Endothelial cell of hepatic sinusoid (primary cell): Measurements from ENCODE around the gene CCDC33.

Source experiments
- in situ Hi-C: cut with HindIII; loops from 2 replicates; pipeline ENCODE4 v1.10.0; 2017; ENCODE audit warnings: low sequenced_read_pairs

CCDC33 gene

GRCh38 chr15:74307827-74308811 is 72.0 kb downstream of the CCDC33 start:
- in situ Hi-C loops = loop anchor here (5.0 kb wide), 1 partner anchor 361 kb away; no protein-coding TSS in a partner anchor

DNA sequence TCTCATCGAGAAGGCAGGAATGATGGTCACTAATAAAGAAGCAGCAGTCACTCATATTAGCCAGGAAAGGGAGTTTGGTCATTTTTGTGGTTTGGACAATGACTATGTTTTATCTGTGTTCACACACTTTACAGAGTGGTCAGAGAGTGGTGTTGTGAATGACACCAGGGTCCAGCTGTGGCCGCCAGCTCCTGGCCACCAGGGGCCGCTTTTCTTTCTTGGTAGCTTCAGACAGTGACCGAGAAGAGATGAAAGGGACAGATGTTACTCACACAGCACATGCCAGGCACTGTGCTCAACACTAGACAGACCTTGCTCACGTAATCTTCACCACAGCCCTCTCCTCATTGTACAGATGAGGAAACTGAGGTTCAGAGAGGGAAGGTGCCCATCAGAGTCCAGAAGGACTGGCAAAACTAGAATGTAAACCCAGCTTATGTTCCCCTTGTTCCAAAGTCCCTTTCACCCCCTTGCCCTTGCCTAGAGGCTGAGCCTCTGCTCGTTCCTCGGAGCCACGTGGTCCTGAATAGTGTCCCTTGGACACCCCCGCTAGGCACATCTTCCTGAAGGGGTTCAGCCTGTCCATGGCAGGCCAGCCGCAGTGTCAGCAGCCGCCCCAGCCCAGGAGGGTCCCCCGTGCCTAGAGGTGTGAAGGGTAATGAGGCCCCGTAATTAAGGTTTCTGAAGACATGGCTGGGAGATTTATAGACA is 75.8 kb downstream of the CCDC33 start:
- in situ Hi-C loops = loop anchor here (10.0 kb wide), 2 partner anchors 187 to 257 kb away; no protein-coding TSS in a partner anchor

GRCh38 chr15:74312445-74313007 is 76.4 kb downstream of the CCDC33 start:
- in situ Hi-C loops = loop anchor here (10.0 kb wide), 2 partner anchors 188 to 258 kb away; no protein-coding TSS in a partner anchor

- in situ Hi-C loops = loop anchor here (10.0 kb wide), 2 partner anchors 189 to 259 kb away; no protein-coding TSS in a partner anchor
These were observed 77.8 kb downstream of the CCDC33 start for GRCh38 chr15:74313889-74314288.

GRCh38 chr15:74314795-74315438 is 78.8 kb downstream of the CCDC33 start:
- in situ Hi-C loops = loop anchor here (5.0 to 10.0 kb wide), 3 partner anchors 47 to 260 kb away; no protein-coding TSS in a partner anchor

- in situ Hi-C loops = loop anchor here (5.0 to 10.0 kb wide), 3 partner anchors 47 to 261 kb away; no protein-coding TSS in a partner anchor
These were observed 79.5 kb downstream of the CCDC33 start for GRCh38 chr15:74315626-74316025.

DNA sequence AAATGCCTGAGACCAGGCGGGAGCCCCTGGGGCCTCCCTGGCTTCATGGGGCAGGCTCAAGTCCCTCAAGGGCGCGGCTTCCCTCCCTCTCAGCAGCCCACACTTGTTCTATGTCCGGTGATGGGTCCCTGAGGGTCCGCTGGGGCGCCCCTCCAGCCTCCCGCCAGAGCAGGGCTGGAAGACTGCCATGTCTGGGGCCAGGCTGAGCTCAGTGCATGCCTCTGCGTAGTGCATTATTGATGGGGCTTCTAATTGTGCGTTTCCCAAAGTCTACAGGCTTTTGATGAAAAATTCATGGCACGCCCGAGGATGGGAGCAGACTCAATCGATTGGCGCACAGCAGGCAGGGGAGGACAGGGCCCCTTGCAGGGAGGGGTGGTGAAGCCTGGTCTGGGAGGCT is 80.0 kb downstream of the CCDC33 start:
- in situ Hi-C loops = loop anchor here (5.0 to 10.0 kb wide), 3 partner anchors 46 to 261 kb away; no protein-coding TSS in a partner anchor

GRCh38 chr15:74317820-74318375 is 81.8 kb downstream of the CCDC33 start:
- in situ Hi-C loops = loop anchor here (5.0 to 10.0 kb wide), 3 partner anchors 44 to 263 kb away; no protein-coding TSS in a partner anchor

DNA sequence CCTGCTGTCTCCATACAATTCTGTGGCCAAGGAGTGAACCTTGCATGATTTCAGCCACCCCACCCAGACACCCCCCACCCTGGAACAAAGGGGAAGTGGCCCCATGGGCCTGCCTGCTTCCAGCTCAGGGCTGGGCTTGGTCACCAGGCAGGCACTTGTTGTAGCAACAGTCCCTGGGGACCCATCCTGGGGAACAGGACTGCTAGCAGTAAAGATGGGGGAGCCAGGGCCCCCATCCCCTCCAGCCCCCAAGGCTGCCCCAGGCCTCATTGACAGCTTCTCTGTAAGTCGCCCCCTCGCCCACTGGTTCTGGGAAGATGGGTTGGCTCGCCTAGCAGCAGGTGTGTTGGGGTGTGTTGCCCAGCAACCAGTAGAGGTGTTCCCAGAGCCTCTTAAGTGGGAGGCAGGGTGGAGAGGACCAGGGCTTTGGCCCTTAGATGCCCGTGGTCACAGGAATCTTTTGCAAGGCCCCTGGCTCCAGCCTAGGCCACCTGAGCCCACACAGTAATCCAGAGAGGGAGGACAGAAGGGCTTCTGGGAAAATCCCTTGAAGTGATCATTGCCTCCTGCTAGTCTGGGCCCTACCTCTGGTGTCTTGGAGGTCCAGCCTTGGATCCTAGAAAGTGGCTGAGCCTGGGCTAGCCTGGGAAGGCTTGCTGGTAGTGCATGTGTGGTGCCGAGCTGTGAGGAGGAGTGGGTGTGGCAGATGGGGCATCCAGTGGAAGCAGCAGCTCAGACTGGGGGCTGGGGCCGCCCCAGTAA is 82.4 kb downstream of the CCDC33 start:
- in situ Hi-C loops = loop anchor here (5.0 to 10.0 kb wide), 3 partner anchors 44 to 264 kb away; no protein-coding TSS in a partner anchor

GRCh38 chr15:74319138-74319460 is 83.0 kb downstream of the CCDC33 start:
- in situ Hi-C loops = loop anchor here (5.0 to 10.0 kb wide), 3 partner anchors 43 to 264 kb away; no protein-coding TSS in a partner anchor

GRCh38 chr15:74319596-74320351 is 83.6 kb downstream of the CCDC33 start:
- in situ Hi-C loops = loop anchor here (5.0 to 10.0 kb wide), 3 partner anchors 43 to 265 kb away; no protein-coding TSS in a partner anchor

DNA sequence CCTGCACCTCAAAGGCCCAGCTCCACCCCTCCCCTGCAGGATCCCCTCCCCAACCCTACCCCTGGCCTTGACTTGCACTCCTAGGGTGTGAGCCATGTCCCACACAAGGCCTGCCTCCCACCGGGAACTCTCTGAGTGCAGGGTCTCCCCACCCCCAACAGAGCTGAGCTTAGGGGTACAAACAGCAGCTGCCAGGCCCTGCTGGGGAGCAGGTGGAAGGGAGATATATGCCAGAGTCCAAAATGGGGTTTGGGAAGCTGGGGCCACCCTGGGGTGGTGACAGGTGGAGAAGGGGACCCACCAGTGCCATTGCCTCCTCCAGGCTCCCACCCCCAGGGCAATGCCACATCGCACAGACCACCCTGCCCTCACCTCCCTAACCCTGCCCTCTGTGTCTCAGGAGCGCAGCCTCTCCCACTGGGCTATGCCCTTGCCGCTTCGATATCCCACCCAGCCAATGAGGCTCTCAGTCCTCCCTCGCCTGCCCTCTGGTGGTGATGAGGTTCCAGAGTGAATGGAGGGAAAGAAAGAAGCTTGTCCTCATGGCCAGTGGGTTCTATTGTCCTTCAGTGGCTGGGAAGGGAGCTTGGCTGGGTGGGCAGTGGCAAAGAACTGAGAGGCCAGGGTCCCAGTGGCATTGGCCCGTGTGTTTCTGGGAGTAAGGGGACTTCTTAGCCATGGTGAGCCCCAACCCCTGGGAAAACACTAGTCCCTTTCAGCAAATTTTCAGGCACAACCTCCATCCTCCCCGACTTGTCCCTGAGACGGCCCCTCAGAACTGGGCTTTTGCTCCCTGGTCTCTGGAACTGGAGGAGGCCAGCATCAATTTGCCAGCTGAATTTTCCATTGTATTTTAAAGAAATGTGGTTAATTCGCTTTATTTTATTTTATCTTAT is 84.5 kb downstream of the CCDC33 start:
- in situ Hi-C loops = no loop called here

- in situ Hi-C loops = no loop called here
These were observed 86.5 kb downstream of the CCDC33 start for GRCh38 chr15:74322558-74323180.

DNA sequence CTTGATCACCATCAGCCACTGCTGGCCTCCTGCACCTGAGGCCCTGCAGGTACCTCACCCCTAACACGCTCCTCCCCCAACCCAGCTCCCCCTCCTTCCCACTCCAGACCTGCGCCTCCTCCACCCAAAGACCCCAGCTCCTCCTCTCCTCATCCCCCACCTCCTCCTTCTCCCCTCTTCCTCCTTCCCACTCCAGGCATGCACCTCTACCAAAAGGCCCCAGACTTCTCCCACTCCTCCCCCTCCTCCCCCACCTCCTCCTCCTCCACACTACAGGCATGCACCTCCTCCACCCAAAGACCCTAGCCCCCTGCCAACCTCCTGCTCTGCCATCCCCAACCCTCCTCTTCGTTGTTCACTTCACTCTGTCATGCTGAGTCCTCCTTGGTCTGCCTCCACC is 88.6 kb downstream of the CCDC33 start:
- in situ Hi-C loops = no loop called here

- in situ Hi-C loops = no loop called here
These were observed 90.6 kb downstream of the CCDC33 start for GRCh38 chr15:74326746-74327145.

GRCh38 chr15:74327756-74328155 is 91.6 kb downstream of the CCDC33 start:
- in situ Hi-C loops = no loop called here
